ENCODE measurements around the gene HPN.

Gene HPN

GRCh38 chr19:35066691-35067563 lies 25.4 kb downstream of the HPN start:
- peak; percentile 92 for TF ChIP-seq CTCF (IDR thresholded peaks at IDR 0.05)

- no peak for TF ChIP-seq CTCF (IDR thresholded peaks at IDR 0.05)
These were observed 27.6 kb downstream of the HPN start for GRCh38 chr19:35068941-35069634.

- no peak for TF ChIP-seq CTCF (IDR thresholded peaks at IDR 0.05)
These were observed 28.2 kb downstream of the HPN start for GRCh38 chr19:35069696-35070095.

- TF ChIP-seq CTCF (IDR thresholded peaks at IDR 0.05): no peak
These were observed 28.9 kb downstream of the HPN start for GRCh38 chr19:35070471-35070870.

- TF ChIP-seq CTCF (IDR thresholded peaks at IDR 0.05): no peak
These were observed 32.0 kb downstream of the HPN start for GRCh38 chr19:35073516-35073915.

- TF ChIP-seq CTCF (IDR thresholded peaks at IDR 0.05): no peak
These were observed 32.4 kb downstream of the HPN start for GRCh38 chr19:35073941-35074340.

GRCh38 chr19:35074426-35075201 lies 33.1 kb downstream of the HPN start:
- no peak for TF ChIP-seq CTCF (IDR thresholded peaks at IDR 0.05)

Data from LNCAP (cell line).